B cell (primary cell): Measurements from ENCODE around the gene PEX13. TPM values are rescaled to one million over a fixed set of nuclear protein-coding genes. Genes with fewer than 3 reads are reported as not detected.

Source experiments
- ATAC-seq: fragments of 200-7000 bp; cut with Tn5 transposase; one replicate; pipeline ENCODE4 v1.10.0; 2021; ENCODE audit warnings: low read depth, mild to moderate bottlenecking, moderate number of reproducible peaks, moderate library complexity
- CTCF ChIA-PET: fragments of 350-600 bp; sonication (Branson Sonifier 250); formaldehyde crosslinking; loops from one replicate; lab custom pipeline; 2021; ENCODE audit warnings: antibody characterized with exemption, inconsistent platforms; lab: Charles Lee
- POLR2A ChIA-PET: fragments of 350-600 bp; sonication (Branson Sonifier 250); formaldehyde crosslinking; loops from one replicate; lab custom pipeline; 2021; ENCODE audit warnings: antibody characterized with exemption; lab: Charles Lee
- DNase-seq: peaks from one replicate; pipeline ENCODE4 v3.0.0; 2013
- H2AFZ ChIP-seq: 2 replicates; pipeline ENCODE4 v1.6.1; 2012; ENCODE audit warnings: mild to moderate bottlenecking, low read depth, low read length; ENCODE audit not compliant: insufficient read depth, poor library complexity, severe bottlenecking
- H3K27ac ChIP-seq, 2 donors: 1 replicate in 1 of 2; 2 replicates in 1 of 2; pipeline ENCODE4 v1.5.1; 2012 to 2013; ENCODE audit warnings: low read length in 2 of 2, mild to moderate bottlenecking in 2 of 2, moderate library complexity in 1 of 2
- H3K27me3 ChIP-seq, 4 experiments: fragments of 200-600 bp in 1 of 4; sonication (generic) in 1 of 4; replicated peaks in 1 of 4; 1 replicate in 2 of 4; 2 replicates in 2 of 4; pipeline versions ENCODE4 v1.6.1 to v1.7.0; 2013 to 2016; ENCODE audit warnings: low read length in 3 of 4, mild to moderate bottlenecking in 2 of 4, mixed read lengths in 1 of 4, moderate library complexity in 1 of 4; ENCODE audit not compliant: insufficient read depth in 4 of 4, control insufficient read depth in 3 of 4; ENCODE audit errors: control extremely low read depth in 1 of 4
- H3K36me3 ChIP-seq, 2 experiments: replicated peaks in 1 of 2; 1 replicate in 1 of 2; 2 replicates in 1 of 2; pipeline versions ENCODE4 v1.6.1 to v1.7.1; 2013; ENCODE audit warnings: low read length in 1 of 2; ENCODE audit not compliant: insufficient read depth in 2 of 2, control insufficient read depth in 1 of 2; ENCODE audit errors: control extremely low read depth in 1 of 2, extremely low read depth in 1 of 2
- H3K4me1 ChIP-seq, 2 donors: fragments of 200-600 bp in 1 of 2; sonication (generic) in 1 of 2; 1 replicate in 1 of 2; 2 replicates in 1 of 2; pipeline versions ENCODE4 v1.5.1 to v1.6.1; 2013 to 2017; ENCODE audit warnings: low read length in 2 of 2; ENCODE audit not compliant: control insufficient read depth in 2 of 2, insufficient read depth in 2 of 2
- H3K4me2 ChIP-seq: replicated peaks from 2 replicates; pipeline ENCODE3; 2012; ENCODE audit warnings: mild to moderate bottlenecking, low read depth, low read length; ENCODE audit not compliant: poor library complexity, severe bottlenecking
- H3K4me3 ChIP-seq, 5 experiments: fragments of 200-600 bp in 1 of 5; sonication (generic) in 1 of 5; 1 replicate in 3 of 5; 2 replicates in 2 of 5; pipeline versions ENCODE4 v1.5.1 to v1.7.0; 2011 to 2016; ENCODE audit warnings: low read length in 4 of 5, mild to moderate bottlenecking in 4 of 5, low read depth in 2 of 5, control low read depth in 1 of 5, moderate library complexity in 1 of 5; ENCODE audit not compliant: insufficient read depth in 1 of 5; ENCODE audit errors: control extremely low read depth in 1 of 5, extremely low read depth in 1 of 5
- H3K79me2 ChIP-seq: fragments of 200-600 bp; sonication (generic); one replicate; pipeline ENCODE4 v1.6.0; 2016; ENCODE audit warnings: low read length; ENCODE audit not compliant: control insufficient read depth, insufficient read depth
- H3K9ac ChIP-seq: fragments of 200-600 bp; sonication (generic); 2 replicates; pipeline ENCODE4 v1.6.1; 2017; ENCODE audit warnings: mild to moderate bottlenecking, low read length, moderate library complexity
- H3K9me3 ChIP-seq, 3 donors: one replicate each; pipeline versions ENCODE4 v1.6.1 to v1.7.1; 2013; ENCODE audit warnings: low read length in 2 of 3; ENCODE audit not compliant: control insufficient read depth in 2 of 3, insufficient read depth in 1 of 3; ENCODE audit errors: control extremely low read depth in 1 of 3
- H4K20me1 ChIP-seq: 2 replicates; pipeline ENCODE4 v1.6.0; 2012; ENCODE audit warnings: mild to moderate bottlenecking, low read length; ENCODE audit not compliant: insufficient read depth, control insufficient read depth, poor library complexity, severe bottlenecking
- H3K27ac Mint-ChIP-seq: one replicate; pipeline ENCODE4 v1.8.0; 2021; ENCODE audit warnings: mixed read lengths
- H3K27me3 Mint-ChIP-seq: one replicate; pipeline ENCODE4 v1.8.0; 2021; ENCODE audit warnings: mixed read lengths
- H3K4me1 Mint-ChIP-seq: one replicate; pipeline ENCODE4 v1.8.0; 2021; ENCODE audit warnings: mixed read lengths
- H3K4me3 Mint-ChIP-seq: one replicate; pipeline ENCODE4 v1.8.0; 2021; ENCODE audit warnings: mixed read lengths
- H3K9me3 Mint-ChIP-seq: one replicate; pipeline ENCODE4 v1.8.0; 2022; ENCODE audit warnings: mixed read lengths; ENCODE audit not compliant: insufficient read depth
- CTCF ChIP-seq: fragments of 200-600 bp; IDR thresholded peaks from one replicate; pipeline ENCODE4 v1.8.0; 2022; ENCODE audit warnings: antibody characterized with exemption, mild to moderate bottlenecking
- EZH2 ChIP-seq: IDR thresholded peaks from 2 replicates; pipeline ENCODE4 v1.6.1; 2012; ENCODE audit warnings: borderline replicate concordance, low read depth, mild to moderate bottlenecking, moderate library complexity, low read length; ENCODE audit not compliant: insufficient read depth, poor library complexity, severe bottlenecking
- WGBS: methylation state at CpG from one replicate; pipeline ENCODE4 v1.1.5; 2013; ENCODE audit warnings: missing lambda C conversion rate; ENCODE audit not compliant: insufficient coverage; 5-methylcytosine and 5-hydroxymethylcytosine counted together
- intact Hi-C: fragments of 100-400 bp; cut with micrococcal nuclease; formaldehyde crosslinking; loops from one replicate; pipeline ENCODE4 v1.10.0; 2022
- polyA plus RNA-seq: library from polyadenylated mRNA; depleted of rRNA; stranded (reverse); fragments of >200 nt; gene quantifications from 2 replicates; pipeline ENCODE4 v1.2.3, GENCODE V29; 2012
- total RNA-seq, 2 donors: library from RNA; stranded (reverse); fragments of 120-200 nt in 1 of 2; gene quantifications; 1 replicate in 1 of 2; 2 replicates in 1 of 2; pipeline versions ENCODE4 v1.2.3 to v1.2.4, GENCODE V29; 2013 to 2022

PEX13 gene
- total and polyA plus RNA-seq, 2 donors (not counting 1 experiment from before 2014, with no cell fraction given): 6.1 to 19.8 TPM

GRCh38 chr2:60977562-60977895, 40.0 kb upstream of the PEX13 start:
- Histone ChIP-seq H3K27me3 (no peaks in the 10 kb centered on the region), H3K9me3 (peaks cover 0 to 19% (median 0%) of the 10 kb centered on the region in 3 donors), H3K4me3 (no peak overlapping the region), H3K36me3 (no peaks in the 10 kb centered on the region), H3K4me2 (no peak overlapping the region), H3K79me2 (no peaks in the 10 kb centered on the region), H3K27ac (peak overlapping the region in 1 of 2 donors; percentile 49), H2AFZ (peak overlapping the region; percentile 48), H4K20me1 (no peaks in the 10 kb centered on the region), H3K9ac (no peak overlapping the region), H3K4me1 (peaks cover 30 to 50% of the 10 kb centered on the region in 2 donors)
- ChIA-PET CTCF (interaction anchor here (0.6 to 1.4 kb wide), 3 partner anchors 13 to 54 kb away, joined by 3 to 5 read pairs (median 4); no protein-coding TSS in a partner anchor), POLR2A (no interaction called here)
- Mint-ChIP-seq H3K4me3 (no peak overlapping the region), H3K4me1 (peaks cover 64% of the 10 kb centered on the region), H3K9me3 (no peaks in the 10 kb centered on the region), H3K27ac (peak overlapping the region; percentile 66), H3K27me3 (no peaks in the 10 kb centered on the region)
- intact Hi-C loops: no loop called here
- DNase-seq (no peak), ATAC-seq (no peak)
- TF ChIP-seq EZH2: no peak
- no peak for TF ChIP-seq CTCF
- no CpG with 5 or more reads among the region's 1 CpG for WGBS

- POLR2A ChIA-PET: no interaction called here
- no CpG with 5 or more reads among the region's 4 CpGs for WGBS
Measured at GRCh38 chr2:60979231-60979630, 38.3 kb upstream of the PEX13 start.

More at GRCh38 chr2:60979231-60979630, 38.3 kb upstream of the PEX13 start:
- Histone ChIP-seq H3K4me2 (peak overlapping the region; percentile 51), H2AFZ (peak overlapping the region; percentile 16), H3K27me3 (no peaks in the 10 kb centered on the region), H4K20me1 (no peaks in the 10 kb centered on the region), H3K4me1 (peaks cover 26 to 38% of the 10 kb centered on the region in 2 donors), H3K36me3 (no peaks in the 10 kb centered on the region), H3K79me2 (no peaks in the 10 kb centered on the region), H3K4me3 (no peak overlapping the region), H3K27ac (peak overlapping the region; percentile 8 to 52), H3K9me3 (peaks cover 0 to 6% (median 0%) of the 10 kb centered on the region in 3 donors), H3K9ac (no peak overlapping the region)
- peak; percentile 34 for DNase-seq
- intact Hi-C loops: no loop called here
- Mint-ChIP-seq H3K27ac (peak overlapping the region; percentile 90), H3K4me1 (peaks cover 58% of the 10 kb centered on the region), H3K27me3 (no peaks in the 10 kb centered on the region), H3K9me3 (no peaks in the 10 kb centered on the region), H3K4me3 (peak overlapping the region; percentile 46)
- CTCF ChIA-PET: no interaction called here
- TF ChIP-seq EZH2 (no peak), CTCF (no peak)
- peak; percentile 49 for ATAC-seq
